ENCODE data around the gene TMEM41A. TPM values are rescaled to one million over a fixed set of nuclear protein-coding genes. Genes with fewer than 3 reads are reported as not detected.

The TMEM41A gene
- total RNA-seq, 1 experiment from 2014 or later, result 14.4 TPM

DNA sequence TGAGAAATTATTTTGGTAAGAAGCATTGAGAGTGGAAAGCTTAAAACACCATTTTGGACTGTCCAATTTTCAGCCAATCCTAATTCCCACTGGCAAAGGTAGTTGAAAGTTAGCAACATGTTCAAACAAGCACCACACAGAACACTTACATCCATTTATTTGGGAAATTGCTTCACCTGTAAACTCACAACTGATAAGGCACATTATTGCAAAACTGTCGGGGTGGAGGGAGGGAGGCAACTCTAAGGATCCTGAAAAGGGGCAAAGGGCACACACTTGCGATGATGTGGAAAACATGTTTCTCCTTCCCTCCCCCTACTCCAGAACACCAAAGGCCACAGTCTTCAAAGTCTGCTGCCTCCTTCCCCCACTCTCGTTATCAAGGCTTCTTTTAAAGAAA lies 9.4 kb downstream of the TMEM41A start:
- DNase-seq (ENCODE audit: low spot score) (no peak), ATAC-seq (no peak)
- peaks cover 12% of the 10 kb centered on the region for H3K36me3 Mint-ChIP-seq
- H3K27ac Mint-ChIP-seq, result no peak overlapping the region
- TF ChIP-seq, protein P1, sequence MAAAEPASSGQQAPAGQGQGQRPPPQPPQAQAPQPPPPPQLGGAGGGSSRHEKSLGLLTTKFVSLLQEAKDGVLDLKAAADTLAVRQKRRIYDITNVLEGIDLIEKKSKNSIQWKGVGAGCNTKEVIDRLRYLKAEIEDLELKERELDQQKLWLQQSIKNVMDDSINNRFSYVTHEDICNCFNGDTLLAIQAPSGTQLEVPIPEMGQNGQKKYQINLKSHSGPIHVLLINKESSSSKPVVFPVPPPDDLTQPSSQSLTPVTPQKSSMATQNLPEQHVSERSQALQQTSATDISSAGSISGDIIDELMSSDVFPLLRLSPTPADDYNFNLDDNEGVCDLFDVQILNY (CRISPR knock-in tag; IDR thresholded peaks at IDR 0.05), result no peak
- TF ChIP-seq ZNF416 (CRISPR knock-in tag; IDR thresholded peaks at IDR 0.05), result no peak
- TF ChIP-seq, protein P2, sequence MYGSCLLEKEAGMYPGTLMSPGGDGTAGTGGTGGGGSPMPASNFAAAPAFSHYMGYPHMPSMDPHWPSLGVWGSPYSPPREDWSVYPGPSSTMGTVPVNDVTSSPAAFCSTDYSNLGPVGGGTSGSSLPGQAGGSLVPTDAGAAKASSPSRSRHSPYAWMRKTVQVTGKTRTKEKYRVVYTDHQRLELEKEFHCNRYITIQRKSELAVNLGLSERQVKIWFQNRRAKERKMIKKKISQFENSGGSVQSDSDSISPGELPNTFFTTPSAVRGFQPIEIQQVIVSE (CRISPR knock-in tag; IDR thresholded peaks at IDR 0.05; ENCODE audit: borderline replicate concordance), result no peak
- TF ChIP-seq JUN (CRISPR knock-in tag; IDR thresholded peaks at IDR 0.05), result no peak
- H3K4me1 Mint-ChIP-seq, result no peaks in the 10 kb centered on the region
- no peaks in the 10 kb centered on the region for H3K27me3 Mint-ChIP-seq (ENCODE audit: low read depth)
- POLR2A ChIA-PET, result no interaction called here
- no peak overlapping the region for H3K4me3 Mint-ChIP-seq
- H3K9me3 Mint-ChIP-seq, result no peaks in the 10 kb centered on the region
- CTCF ChIA-PET, result interaction anchor here (1.2 kb wide), 1 partner anchor 70 kb away, joined by 6 read pairs; no protein-coding TSS in a partner anchor

DNA sequence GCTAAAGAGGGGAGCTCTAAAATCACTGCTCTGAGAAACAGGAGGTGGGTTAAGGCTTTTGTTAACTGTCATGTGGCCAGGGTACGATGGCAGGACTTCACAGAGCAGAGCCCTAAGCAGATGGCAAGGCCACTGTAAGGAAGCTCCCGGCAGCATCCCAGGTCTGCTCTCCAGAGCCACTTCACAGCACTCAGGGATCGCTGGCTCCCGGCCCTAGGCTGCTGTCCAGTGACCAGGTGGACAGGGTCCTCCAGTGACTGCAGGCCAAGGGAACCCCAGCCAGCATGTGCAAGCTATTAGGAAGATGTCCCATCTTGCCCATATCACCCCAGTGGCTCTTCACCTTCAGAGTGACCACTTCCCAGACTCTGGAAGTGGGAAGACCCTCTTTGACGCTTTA lies 10.4 kb downstream of the TMEM41A start:
- POLR2A ChIA-PET, result no interaction called here
- H3K36me3 Mint-ChIP-seq, result peaks cover 5% of the 10 kb centered on the region; the same call in 1 of the 2 replicates
- CTCF ChIA-PET, result interaction anchor here (1.2 kb wide), 1 partner anchor 71 kb away, joined by 6 read pairs; no protein-coding TSS in a partner anchor

DNA sequence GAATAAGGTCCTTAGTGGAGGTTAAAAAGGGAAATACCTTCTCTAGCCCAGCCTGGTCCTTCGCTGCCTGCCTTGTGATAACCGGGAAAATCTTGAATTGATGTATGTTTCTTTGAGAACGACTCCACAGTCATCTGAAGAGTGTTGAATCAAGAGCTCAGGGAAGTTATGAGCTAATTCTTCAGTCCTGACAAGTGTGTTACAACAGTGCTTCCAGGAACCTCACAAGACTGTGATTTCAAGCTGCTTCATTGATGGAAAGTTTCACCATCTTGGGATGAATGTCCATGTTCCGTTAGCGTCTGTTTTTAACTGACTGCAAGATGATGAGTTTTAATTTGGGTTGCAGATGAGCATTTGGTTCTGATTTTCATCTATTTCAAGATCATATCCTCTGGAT lies 12.4 kb downstream of the TMEM41A start:
- DNase-seq (ENCODE audit: low spot score) (no peak), ATAC-seq (no peak)
- Mint-ChIP-seq H3K4me1 (no peaks in the 10 kb centered on the region), H3K27me3 (ENCODE audit: low read depth) (no peaks in the 10 kb centered on the region), H3K27ac (no peak overlapping the region), H3K9me3 (no peaks in the 10 kb centered on the region), H3K4me3 (no peak overlapping the region), H3K36me3 (peaks cover 5% of the 10 kb centered on the region; the same call in 1 of the 2 replicates)
- ChIA-PET POLR2A (no interaction called here), CTCF (interaction anchor here (1.1 kb wide), 1 partner anchor 73 kb away, joined by 5 read pairs; no protein-coding TSS in a partner anchor)
- TF ChIP-seq NFE2L1 (CRISPR knock-in tag; IDR thresholded peaks at IDR 0.05) (no peak), TP53 (CRISPR knock-in tag; IDR thresholded peaks at IDR 0.05) (no peak), MYBL2 (CRISPR knock-in tag; IDR thresholded peaks at IDR 0.05) (no peak), ZNF138 (CRISPR knock-in tag; conservative IDR thresholded peaks at IDR 0.05) (no peak), NR2C2 (CRISPR knock-in tag; IDR thresholded peaks at IDR 0.05) (no peak), NFATC4 (CRISPR knock-in tag; IDR thresholded peaks at IDR 0.05) (no peak), ZBTB21 (CRISPR knock-in tag; IDR thresholded peaks at IDR 0.05; ENCODE audit: borderline replicate concordance) (no peak), MXD4 (CRISPR knock-in tag; IDR thresholded peaks at IDR 0.05; ENCODE audit: borderline replicate concordance) (no peak)
- TF ChIP-seq, protein P1 (CRISPR knock-in tag; IDR thresholded peaks at IDR 0.05), result no peak
- TF ChIP-seq, protein P3, sequence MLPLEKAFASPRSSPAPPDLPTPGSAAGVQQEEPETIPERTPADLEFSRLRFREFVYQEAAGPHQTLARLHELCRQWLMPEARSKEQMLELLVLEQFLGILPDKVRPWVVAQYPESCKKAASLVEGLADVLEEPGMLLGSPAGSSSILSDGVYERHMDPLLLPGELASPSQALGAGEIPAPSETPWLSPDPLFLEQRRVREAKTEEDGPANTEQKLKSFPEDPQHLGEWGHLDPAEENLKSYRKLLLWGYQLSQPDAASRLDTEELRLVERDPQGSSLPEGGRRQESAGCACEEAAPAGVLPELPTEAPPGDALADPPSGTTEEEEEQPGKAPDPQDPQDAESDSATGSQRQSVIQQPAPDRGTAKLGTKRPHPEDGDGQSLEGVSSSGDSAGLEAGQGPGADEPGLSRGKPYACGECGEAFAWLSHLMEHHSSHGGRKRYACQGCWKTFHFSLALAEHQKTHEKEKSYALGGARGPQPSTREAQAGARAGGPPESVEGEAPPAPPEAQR (CRISPR knock-in tag; IDR thresholded peaks at IDR 0.05), result no peak
- TF ChIP-seq, protein P4, sequence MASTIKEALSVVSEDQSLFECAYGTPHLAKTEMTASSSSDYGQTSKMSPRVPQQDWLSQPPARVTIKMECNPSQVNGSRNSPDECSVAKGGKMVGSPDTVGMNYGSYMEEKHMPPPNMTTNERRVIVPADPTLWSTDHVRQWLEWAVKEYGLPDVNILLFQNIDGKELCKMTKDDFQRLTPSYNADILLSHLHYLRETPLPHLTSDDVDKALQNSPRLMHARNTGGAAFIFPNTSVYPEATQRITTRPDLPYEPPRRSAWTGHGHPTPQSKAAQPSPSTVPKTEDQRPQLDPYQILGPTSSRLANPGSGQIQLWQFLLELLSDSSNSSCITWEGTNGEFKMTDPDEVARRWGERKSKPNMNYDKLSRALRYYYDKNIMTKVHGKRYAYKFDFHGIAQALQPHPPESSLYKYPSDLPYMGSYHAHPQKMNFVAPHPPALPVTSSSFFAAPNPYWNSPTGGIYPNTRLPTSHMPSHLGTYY (CRISPR knock-in tag; IDR thresholded peaks at IDR 0.05), result no peak
- TF ChIP-seq, protein P5, sequence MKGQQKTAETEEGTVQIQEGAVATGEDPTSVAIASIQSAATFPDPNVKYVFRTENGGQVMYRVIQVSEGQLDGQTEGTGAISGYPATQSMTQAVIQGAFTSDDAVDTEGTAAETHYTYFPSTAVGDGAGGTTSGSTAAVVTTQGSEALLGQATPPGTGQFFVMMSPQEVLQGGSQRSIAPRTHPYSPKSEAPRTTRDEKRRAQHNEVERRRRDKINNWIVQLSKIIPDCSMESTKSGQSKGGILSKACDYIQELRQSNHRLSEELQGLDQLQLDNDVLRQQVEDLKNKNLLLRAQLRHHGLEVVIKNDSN (CRISPR knock-in tag; IDR thresholded peaks at IDR 0.05), result no peak
- TF ChIP-seq, protein P6, sequence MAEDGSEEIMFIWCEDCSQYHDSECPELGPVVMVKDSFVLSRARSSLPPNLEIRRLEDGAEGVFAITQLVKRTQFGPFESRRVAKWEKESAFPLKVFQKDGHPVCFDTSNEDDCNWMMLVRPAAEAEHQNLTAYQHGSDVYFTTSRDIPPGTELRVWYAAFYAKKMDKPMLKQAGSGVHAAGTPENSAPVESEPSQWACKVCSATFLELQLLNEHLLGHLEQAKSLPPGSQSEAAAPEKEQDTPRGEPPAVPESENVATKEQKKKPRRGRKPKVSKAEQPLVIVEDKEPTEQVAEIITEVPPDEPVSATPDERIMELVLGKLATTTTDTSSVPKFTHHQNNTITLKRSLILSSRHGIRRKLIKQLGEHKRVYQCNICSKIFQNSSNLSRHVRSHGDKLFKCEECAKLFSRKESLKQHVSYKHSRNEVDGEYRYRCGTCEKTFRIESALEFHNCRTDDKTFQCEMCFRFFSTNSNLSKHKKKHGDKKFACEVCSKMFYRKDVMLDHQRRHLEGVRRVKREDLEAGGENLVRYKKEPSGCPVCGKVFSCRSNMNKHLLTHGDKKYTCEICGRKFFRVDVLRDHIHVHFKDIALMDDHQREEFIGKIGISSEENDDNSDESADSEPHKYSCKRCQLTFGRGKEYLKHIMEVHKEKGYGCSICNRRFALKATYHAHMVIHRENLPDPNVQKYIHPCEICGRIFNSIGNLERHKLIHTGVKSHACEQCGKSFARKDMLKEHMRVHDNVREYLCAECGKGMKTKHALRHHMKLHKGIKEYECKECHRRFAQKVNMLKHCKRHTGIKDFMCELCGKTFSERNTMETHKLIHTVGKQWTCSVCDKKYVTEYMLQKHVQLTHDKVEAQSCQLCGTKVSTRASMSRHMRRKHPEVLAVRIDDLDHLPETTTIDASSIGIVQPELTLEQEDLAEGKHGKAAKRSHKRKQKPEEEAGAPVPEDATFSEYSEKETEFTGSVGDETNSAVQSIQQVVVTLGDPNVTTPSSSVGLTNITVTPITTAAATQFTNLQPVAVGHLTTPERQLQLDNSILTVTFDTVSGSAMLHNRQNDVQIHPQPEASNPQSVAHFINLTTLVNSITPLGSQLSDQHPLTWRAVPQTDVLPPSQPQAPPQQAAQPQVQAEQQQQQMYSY (CRISPR knock-in tag; IDR thresholded peaks at IDR 0.05), result no peak
- TF ChIP-seq, protein P7, sequence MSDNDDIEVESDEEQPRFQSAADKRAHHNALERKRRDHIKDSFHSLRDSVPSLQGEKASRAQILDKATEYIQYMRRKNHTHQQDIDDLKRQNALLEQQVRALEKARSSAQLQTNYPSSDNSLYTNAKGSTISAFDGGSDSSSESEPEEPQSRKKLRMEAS (CRISPR knock-in tag; IDR thresholded peaks at IDR 0.05), result no peak
- TF ChIP-seq, protein P8, sequence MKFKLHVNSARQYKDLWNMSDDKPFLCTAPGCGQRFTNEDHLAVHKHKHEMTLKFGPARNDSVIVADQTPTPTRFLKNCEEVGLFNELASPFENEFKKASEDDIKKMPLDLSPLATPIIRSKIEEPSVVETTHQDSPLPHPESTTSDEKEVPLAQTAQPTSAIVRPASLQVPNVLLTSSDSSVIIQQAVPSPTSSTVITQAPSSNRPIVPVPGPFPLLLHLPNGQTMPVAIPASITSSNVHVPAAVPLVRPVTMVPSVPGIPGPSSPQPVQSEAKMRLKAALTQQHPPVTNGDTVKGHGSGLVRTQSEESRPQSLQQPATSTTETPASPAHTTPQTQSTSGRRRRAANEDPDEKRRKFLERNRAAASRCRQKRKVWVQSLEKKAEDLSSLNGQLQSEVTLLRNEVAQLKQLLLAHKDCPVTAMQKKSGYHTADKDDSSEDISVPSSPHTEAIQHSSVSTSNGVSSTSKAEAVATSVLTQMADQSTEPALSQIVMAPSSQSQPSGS (CRISPR knock-in tag; IDR thresholded peaks at IDR 0.05; ENCODE audit: borderline replicate concordance, low read depth), result no peak

More for the DNA sequence above, 10.4 kb downstream of the TMEM41A start:
- Mint-ChIP-seq H3K27ac (no peak overlapping the region), H3K27me3 (ENCODE audit: low read depth) (no peaks in the 10 kb centered on the region), H3K9me3 (no peaks in the 10 kb centered on the region), H3K4me1 (no peaks in the 10 kb centered on the region), H3K4me3 (no peak overlapping the region)
- ATAC-seq, result no peak
- no peak for DNase-seq (ENCODE audit: low spot score)
- TF ChIP-seq ZNF671 (CRISPR knock-in tag; IDR thresholded peaks at IDR 0.05), result no peak
